HepG2 (cell line): ENCODE measurements around the gene UACA. TPM values are rescaled to one million over a fixed set of nuclear protein-coding genes. Genes with fewer than 3 reads are reported as not detected.

Experiments used
- GATA4 ChIP-seq: sonication (generic); IDR thresholded peaks from 2 replicates; pipeline ENCODE4 v1.6.1; 2016; ENCODE audit warnings: antibody characterized with exemption, low read depth, borderline replicate concordance
- GTF3A ChIP-seq: sonication (generic); formaldehyde crosslinking; conservative IDR thresholded peaks from 2 replicates; pipeline ENCODE4 v1.4.0; 2020; ENCODE audit warnings: mild to moderate bottlenecking, missing genetic modification reagents
- HNF4G ChIP-seq, 2 experiments: sonication (generic) in 1 of 2; formaldehyde crosslinking in 1 of 2; IDR thresholded peaks; 2 replicates each; pipeline versions ENCODE4 v1.4.0 to v1.6.1; 2011 to 2020; ENCODE audit warnings: borderline replicate concordance in 2 of 2, low read depth in 2 of 2, mild to moderate bottlenecking in 2 of 2, low read length in 1 of 2, missing genetic modification reagents in 1 of 2, moderate library complexity in 1 of 2
- NBN ChIP-seq: fragments of 450-650 bp; conservative IDR thresholded peaks from 2 replicates; pipeline ENCODE4 v1.6.1; 2017
- NFIC ChIP-seq: IDR thresholded peaks from 2 replicates; pipeline ENCODE4 v1.6.1; 2012; ENCODE audit warnings: mild to moderate bottlenecking, low read length, inconsistent platforms
- POLR2A ChIP-seq, 2 experiments: IDR thresholded peaks; 2 replicates each; pipeline ENCODE4 v1.6.1; 2011; ENCODE audit warnings: low read depth in 2 of 2, low read length in 2 of 2, mild to moderate bottlenecking in 1 of 2, moderate library complexity in 1 of 2; ENCODE audit not compliant: insufficient read depth in 1 of 2
- RFX5 ChIP-seq: IDR thresholded peaks from 2 replicates; pipeline ENCODE4 v1.6.1; 2011; ENCODE audit warnings: low read depth, low read length, improper control_type of control experiment
- TGIF2 ChIP-seq: IDR thresholded peaks from 2 replicates; pipeline ENCODE4 v1.6.1; 2016; ENCODE audit warnings: control low read depth, missing compliant biosample characterization
- ZMYM3 ChIP-seq: sonication (generic); formaldehyde crosslinking; IDR thresholded peaks from 2 replicates; pipeline ENCODE4 v1.5.1; 2020; ENCODE audit warnings: mild to moderate bottlenecking, missing genetic modification reagents
- ZNF615 ChIP-seq: sonication (generic); formaldehyde crosslinking; IDR thresholded peaks from 2 replicates; pipeline ENCODE4 v1.5.0; 2020; ENCODE audit warnings: mild to moderate bottlenecking, missing genetic modification reagents, borderline replicate concordance
- ZNF790 ChIP-seq: sonication (generic); formaldehyde crosslinking; IDR thresholded peaks from 2 replicates; pipeline ENCODE4 v1.8.0; 2022; ENCODE audit warnings: missing genetic modification reagents, mild to moderate bottlenecking, borderline replicate concordance
- ZNF841 ChIP-seq: sonication (generic); formaldehyde crosslinking; IDR thresholded peaks from 2 replicates; pipeline ENCODE4 v1.8.1; 2023; ENCODE audit warnings: missing genetic modification reagents, borderline replicate concordance
- polyA plus RNA-seq, 8 experiments: library from polyadenylated mRNA; depleted of rRNA in 3 of 8; stranded (reverse) in 7 of 8; unstranded in 1 of 8; fragments of >200 nt; fragmentation: Illumina TruSeq in 4 of 8; extraction: Trizol in 4 of 8; gene quantifications; 2 replicates each; pipeline versions ENCODE4 v1.2.1 to v1.2.3, GENCODE V29; 2011 to 2016; ENCODE audit warnings: low read depth in 4 of 8, missing spikeins in 1 of 8, mixed read lengths in 1 of 8; ENCODE audit not compliant: insufficient read depth in 1 of 8
- total RNA-seq, 5 experiments: library from RNA; depleted of rRNA; stranded (reverse); fragments of >200 nt; fragmentation: Illumina TruSeq; extraction: Trizol; gene quantifications; 2 replicates each; pipeline ENCODE4 v1.2.3, GENCODE V29; 2016; ENCODE audit warnings: low read depth in 1 of 5
- TF ChIP-seq, protein P1 (sequence below): fragments of 450-650 bp; IDR thresholded peaks from 2 replicates; pipeline ENCODE4 v1.6.1; 2017
- TF ChIP-seq, protein P2 (sequence below): IDR thresholded peaks from 2 replicates; pipeline ENCODE4 v1.6.1; 2016; ENCODE audit warnings: low read depth, borderline replicate concordance
- TF ChIP-seq, protein P3 (sequence below), 2 experiments: IDR thresholded peaks; 2 replicates each; pipeline ENCODE4 v1.6.1; 2011 to 2012; ENCODE audit warnings: low read length in 2 of 2, borderline replicate concordance in 1 of 2, low read depth in 1 of 2, mild to moderate bottlenecking in 1 of 2, moderate library complexity in 1 of 2
- TF ChIP-seq, protein P4 (sequence below): sonication (generic); formaldehyde crosslinking; IDR thresholded peaks from 2 replicates; pipeline ENCODE4 v1.8.0; 2022; ENCODE audit warnings: low read depth, missing genetic modification reagents
- TF ChIP-seq, protein P5 (sequence below): fragments of 450-650 bp; IDR thresholded peaks from 2 replicates; pipeline ENCODE4 v1.6.1; 2017; ENCODE audit warnings: mild to moderate bottlenecking
- TF ChIP-seq, protein P6 (sequence below): sonication (generic); formaldehyde crosslinking; IDR thresholded peaks from 2 replicates; pipeline ENCODE4 v1.8.1; 2023; ENCODE audit warnings: missing genetic modification reagents, mild to moderate bottlenecking, borderline replicate concordance

Gene UACA
- total and polyA plus RNA-seq, 2 of the 13 experiments (the other 11 are each of a cell fraction or from before 2014, with no cell fraction given) = 17.8 to 39.2 TPM

DNA sequence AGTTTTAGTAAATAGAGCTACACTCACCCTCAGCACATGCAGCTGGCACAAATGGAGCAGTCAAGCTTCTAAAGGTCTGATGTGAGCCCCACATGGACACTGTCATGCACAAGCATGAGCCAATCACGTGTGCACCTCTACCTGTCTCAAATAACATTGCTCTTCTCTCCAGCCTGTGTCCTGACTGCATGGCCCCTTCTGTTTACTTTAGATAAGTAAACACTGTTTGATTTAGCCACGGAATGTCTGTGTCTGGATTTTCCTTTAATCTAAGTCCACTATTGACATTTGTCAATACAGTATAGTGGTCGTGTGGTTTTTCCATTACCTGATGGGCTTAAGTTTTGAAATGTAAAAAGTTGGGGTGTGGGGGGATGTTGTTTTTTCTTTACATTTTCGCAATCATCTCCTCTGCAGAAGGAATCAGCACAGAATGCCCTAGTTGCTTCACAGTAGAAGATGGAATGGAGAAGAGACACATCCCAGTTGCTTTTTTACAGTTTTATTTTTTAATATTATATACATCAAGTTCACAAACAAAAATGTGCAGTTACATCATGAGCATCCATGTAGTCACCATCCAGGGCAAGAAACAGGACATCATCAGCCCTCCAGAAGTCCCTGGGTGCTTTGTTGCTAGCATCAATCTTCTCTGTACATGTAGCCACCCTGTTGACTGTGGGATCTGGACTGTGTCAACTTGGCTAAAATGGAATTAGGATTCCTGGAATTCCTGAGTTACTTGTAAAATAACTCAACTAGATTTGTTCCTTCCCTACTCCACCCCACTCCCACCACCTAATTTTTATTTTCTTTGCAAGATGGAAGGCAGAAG is 146.1 kb downstream of the UACA start (continued):
- TF ChIP-seq ZMYM3 (CRISPR knock-in tag) = peak; percentile 69; the same call in 1 of the 2 replicates
- no peak for TF ChIP-seq RFX5
- 0 out of 2 replicates have a peak, but pooled peaks have one; percentile 59 for TF ChIP-seq ZNF841 (CRISPR knock-in tag)
- peak; percentile 93; the same call in 1 of the 2 replicates for TF ChIP-seq GATA4
- TF ChIP-seq, protein P1, sequence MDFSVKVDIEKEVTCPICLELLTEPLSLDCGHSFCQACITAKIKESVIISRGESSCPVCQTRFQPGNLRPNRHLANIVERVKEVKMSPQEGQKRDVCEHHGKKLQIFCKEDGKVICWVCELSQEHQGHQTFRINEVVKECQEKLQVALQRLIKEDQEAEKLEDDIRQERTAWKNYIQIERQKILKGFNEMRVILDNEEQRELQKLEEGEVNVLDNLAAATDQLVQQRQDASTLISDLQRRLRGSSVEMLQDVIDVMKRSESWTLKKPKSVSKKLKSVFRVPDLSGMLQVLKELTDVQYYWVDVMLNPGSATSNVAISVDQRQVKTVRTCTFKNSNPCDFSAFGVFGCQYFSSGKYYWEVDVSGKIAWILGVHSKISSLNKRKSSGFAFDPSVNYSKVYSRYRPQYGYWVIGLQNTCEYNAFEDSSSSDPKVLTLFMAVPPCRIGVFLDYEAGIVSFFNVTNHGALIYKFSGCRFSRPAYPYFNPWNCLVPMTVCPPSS = no peak
- no peak for TF ChIP-seq NBN
- TF ChIP-seq, protein P2, sequence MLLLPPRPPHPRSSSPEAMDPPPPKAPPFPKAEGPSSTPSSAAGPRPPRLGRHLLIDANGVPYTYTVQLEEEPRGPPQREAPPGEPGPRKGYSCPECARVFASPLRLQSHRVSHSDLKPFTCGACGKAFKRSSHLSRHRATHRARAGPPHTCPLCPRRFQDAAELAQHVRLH (CRISPR knock-in tag) = peak; percentile 81; the same call in 1 of the 2 replicates
- peak; percentile 30; the same call in 1 of the 2 replicates for TF ChIP-seq HNF4G (IDR thresholded peaks at IDR 0.05; ENCODE audit: borderline replicate concordance, low read depth, low read length)
- TF ChIP-seq HNF4G (CRISPR knock-in tag; IDR thresholded peaks at IDR 0.05; ENCODE audit: borderline replicate concordance, low read depth) = no peak; the same call in 1 of the 2 replicates
- TF ChIP-seq, protein P3, sequence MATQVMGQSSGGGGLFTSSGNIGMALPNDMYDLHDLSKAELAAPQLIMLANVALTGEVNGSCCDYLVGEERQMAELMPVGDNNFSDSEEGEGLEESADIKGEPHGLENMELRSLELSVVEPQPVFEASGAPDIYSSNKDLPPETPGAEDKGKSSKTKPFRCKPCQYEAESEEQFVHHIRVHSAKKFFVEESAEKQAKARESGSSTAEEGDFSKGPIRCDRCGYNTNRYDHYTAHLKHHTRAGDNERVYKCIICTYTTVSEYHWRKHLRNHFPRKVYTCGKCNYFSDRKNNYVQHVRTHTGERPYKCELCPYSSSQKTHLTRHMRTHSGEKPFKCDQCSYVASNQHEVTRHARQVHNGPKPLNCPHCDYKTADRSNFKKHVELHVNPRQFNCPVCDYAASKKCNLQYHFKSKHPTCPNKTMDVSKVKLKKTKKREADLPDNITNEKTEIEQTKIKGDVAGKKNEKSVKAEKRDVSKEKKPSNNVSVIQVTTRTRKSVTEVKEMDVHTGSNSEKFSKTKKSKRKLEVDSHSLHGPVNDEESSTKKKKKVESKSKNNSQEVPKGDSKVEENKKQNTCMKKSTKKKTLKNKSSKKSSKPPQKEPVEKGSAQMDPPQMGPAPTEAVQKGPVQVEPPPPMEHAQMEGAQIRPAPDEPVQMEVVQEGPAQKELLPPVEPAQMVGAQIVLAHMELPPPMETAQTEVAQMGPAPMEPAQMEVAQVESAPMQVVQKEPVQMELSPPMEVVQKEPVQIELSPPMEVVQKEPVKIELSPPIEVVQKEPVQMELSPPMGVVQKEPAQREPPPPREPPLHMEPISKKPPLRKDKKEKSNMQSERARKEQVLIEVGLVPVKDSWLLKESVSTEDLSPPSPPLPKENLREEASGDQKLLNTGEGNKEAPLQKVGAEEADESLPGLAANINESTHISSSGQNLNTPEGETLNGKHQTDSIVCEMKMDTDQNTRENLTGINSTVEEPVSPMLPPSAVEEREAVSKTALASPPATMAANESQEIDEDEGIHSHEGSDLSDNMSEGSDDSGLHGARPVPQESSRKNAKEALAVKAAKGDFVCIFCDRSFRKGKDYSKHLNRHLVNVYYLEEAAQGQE (IDR thresholded peaks at IDR 0.05; ENCODE audit: borderline replicate concordance in 1 of 2, low read depth in 1 of 2, low read length in 2 of 2) = peak in 1 of 2 experiments; percentile 77; a peak in 2 of 4 replicates
- no peak for TF ChIP-seq POLR2A (IDR thresholded peaks at IDR 0.05; ENCODE audit: insufficient read depth in 1 of 2, low read depth in 2 of 2, low read length in 2 of 2)
- no peak for TF ChIP-seq ZNF615 (CRISPR knock-in tag)
- TF ChIP-seq ZNF790 = no peak
- TF ChIP-seq, protein P4, sequence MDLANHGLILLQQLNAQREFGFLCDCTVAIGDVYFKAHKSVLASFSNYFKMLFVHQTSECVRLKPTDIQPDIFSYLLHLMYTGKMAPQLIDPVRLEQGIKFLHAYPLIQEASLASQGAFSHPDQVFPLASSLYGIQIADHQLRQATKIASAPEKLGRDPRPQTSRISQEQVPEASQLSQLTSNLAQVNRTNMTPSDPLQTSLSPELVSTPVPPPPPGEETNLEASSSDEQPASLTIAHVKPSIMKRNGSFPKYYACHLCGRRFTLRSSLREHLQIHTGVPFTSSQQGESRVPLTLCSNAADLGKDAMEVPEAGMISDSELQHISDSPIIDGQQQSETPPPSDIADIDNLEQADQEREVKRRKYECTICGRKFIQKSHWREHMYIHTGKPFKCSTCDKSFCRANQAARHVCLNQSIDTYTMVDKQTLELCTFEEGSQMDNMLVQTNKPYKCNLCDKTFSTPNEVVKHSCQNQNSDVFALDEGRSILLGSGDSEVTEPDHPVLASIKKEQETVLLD (CRISPR knock-in tag) = peak; percentile 56; the same call in 1 of the 2 replicates
- TF ChIP-seq, protein P5, sequence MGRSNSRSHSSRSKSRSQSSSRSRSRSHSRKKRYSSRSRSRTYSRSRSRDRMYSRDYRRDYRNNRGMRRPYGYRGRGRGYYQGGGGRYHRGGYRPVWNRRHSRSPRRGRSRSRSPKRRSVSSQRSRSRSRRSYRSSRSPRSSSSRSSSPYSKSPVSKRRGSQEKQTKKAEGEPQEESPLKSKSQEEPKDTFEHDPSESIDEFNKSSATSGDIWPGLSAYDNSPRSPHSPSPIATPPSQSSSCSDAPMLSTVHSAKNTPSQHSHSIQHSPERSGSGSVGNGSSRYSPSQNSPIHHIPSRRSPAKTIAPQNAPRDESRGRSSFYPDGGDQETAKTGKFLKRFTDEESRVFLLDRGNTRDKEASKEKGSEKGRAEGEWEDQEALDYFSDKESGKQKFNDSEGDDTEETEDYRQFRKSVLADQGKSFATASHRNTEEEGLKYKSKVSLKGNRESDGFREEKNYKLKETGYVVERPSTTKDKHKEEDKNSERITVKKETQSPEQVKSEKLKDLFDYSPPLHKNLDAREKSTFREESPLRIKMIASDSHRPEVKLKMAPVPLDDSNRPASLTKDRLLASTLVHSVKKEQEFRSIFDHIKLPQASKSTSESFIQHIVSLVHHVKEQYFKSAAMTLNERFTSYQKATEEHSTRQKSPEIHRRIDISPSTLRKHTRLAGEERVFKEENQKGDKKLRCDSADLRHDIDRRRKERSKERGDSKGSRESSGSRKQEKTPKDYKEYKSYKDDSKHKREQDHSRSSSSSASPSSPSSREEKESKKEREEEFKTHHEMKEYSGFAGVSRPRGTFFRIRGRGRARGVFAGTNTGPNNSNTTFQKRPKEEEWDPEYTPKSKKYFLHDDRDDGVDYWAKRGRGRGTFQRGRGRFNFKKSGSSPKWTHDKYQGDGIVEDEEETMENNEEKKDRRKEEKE = no peak
- TF ChIP-seq, protein P6, sequence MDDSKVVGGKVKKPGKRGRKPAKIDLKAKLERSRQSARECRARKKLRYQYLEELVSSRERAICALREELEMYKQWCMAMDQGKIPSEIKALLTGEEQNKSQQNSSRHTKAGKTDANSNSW (CRISPR knock-in tag) = no peak
- no peak for TF ChIP-seq GTF3A
- peak; percentile 97 for TF ChIP-seq TGIF2 (CRISPR knock-in tag)
- peak; percentile 89 for TF ChIP-seq NFIC
